Activated CD4-positive, alpha-beta T cell treated with anti-CD3 and anti-CD28 coated beads for 36 hours (primary cell): ENCODE measurements around the gene EPS8L2. TPM values are rescaled to one million over a fixed set of nuclear protein-coding genes. Genes with fewer than 3 reads are reported as not detected.
A peak's percentile ranks its signal among the peaks of the same experiment; 100 is the strongest.

Source experiments
- ATAC-seq: fragments of 200-7000 bp; cut with Tn5 transposase; one replicate; pipeline ENCODE4 v1.10.0; 2021; ENCODE audit warnings: mild to moderate bottlenecking, moderate library complexity
- CTCF ChIA-PET: fragments of 350-600 bp; sonication (Branson Sonifier 250); formaldehyde crosslinking; loops from one replicate; lab custom pipeline; 2021; ENCODE audit warnings: antibody characterized with exemption; lab: Charles Lee
- POLR2A ChIA-PET: fragments of 350-600 bp; sonication (Branson Sonifier 250); formaldehyde crosslinking; loops from one replicate; lab custom pipeline; 2021; ENCODE audit warnings: antibody characterized with exemption, inconsistent platforms; lab: Charles Lee
- DNase-seq: peaks from one replicate; pipeline ENCODE4 v3.0.0-alpha.2; 2020
- H3K27ac Mint-ChIP-seq: one replicate; pipeline ENCODE4 v1.8.0; 2021; ENCODE audit warnings: mixed read lengths
- H3K27me3 Mint-ChIP-seq: one replicate; pipeline ENCODE4 v1.8.0; 2021; ENCODE audit warnings: mixed read lengths
- H3K36me3 Mint-ChIP-seq: one replicate; pipeline ENCODE4 v1.8.0; 2021; ENCODE audit warnings: low read depth, mixed read lengths
- H3K4me1 Mint-ChIP-seq: one replicate; pipeline ENCODE4 v1.8.0; 2021; ENCODE audit warnings: mixed read lengths
- H3K4me3 Mint-ChIP-seq: one replicate; pipeline ENCODE4 v1.8.0; 2021; ENCODE audit warnings: mild to moderate bottlenecking, moderate library complexity, mixed read lengths
- H3K9me3 Mint-ChIP-seq: one replicate; pipeline ENCODE4 v1.8.0; 2021; ENCODE audit warnings: low read depth, mixed read lengths
- intact Hi-C, 2 experiments: fragments of 100-400 bp; cut with DNase I in 1 of 2; cut with micrococcal nuclease in 1 of 2; formaldehyde crosslinking; loops; one replicate each; pipeline versions ENCODE4 v1.14.2 to v1.15.1; 2022 to 2024; cut with DNase I, micrococcal nuclease
- total RNA-seq, 2 experiments: library from RNA; stranded (reverse); gene quantifications; one replicate each; pipeline ENCODE4 v1.2.3, GENCODE V29; 2021

The EPS8L2 gene
- total RNA-seq, 2 experiments from 2014 or later = 8.0 to 10.5 TPM

- H3K36me3 Mint-ChIP-seq = peaks cover 4% of the 10 kb centered on the region
- ChIA-PET POLR2A (no interaction called here), CTCF (interaction anchor here (0.6 to 1.5 kb wide), 3 partner anchors 10 to 239 kb away, joined by 3 read pairs; partner anchors contain the start of genes DEAF1 and TMEM80)
- no peaks in the 10 kb centered on the region for H3K4me1 Mint-ChIP-seq
- no peak overlapping the region for H3K4me3 Mint-ChIP-seq
- DNase-seq = no peak
- intact Hi-C loops = no loop called here
- H3K27me3 Mint-ChIP-seq = peaks cover 9% of the 10 kb centered on the region
- no peak overlapping the region for H3K27ac Mint-ChIP-seq
- no peak for ATAC-seq
- no peaks in the 10 kb centered on the region for H3K9me3 Mint-ChIP-seq
These were observed 1.0 kb upstream of the EPS8L2 start for GRCh38 chr11:704781-705645.

- intact Hi-C loops = no loop called here
- H3K4me3 Mint-ChIP-seq = no peak overlapping the region
- peak; percentile 25 for DNase-seq
- POLR2A ChIA-PET = no interaction called here
- H3K27me3 Mint-ChIP-seq = peaks cover 12% of the 10 kb centered on the region
- H3K27ac Mint-ChIP-seq = no peak overlapping the region
- no peaks in the 10 kb centered on the region for H3K4me1 Mint-ChIP-seq
- CTCF ChIA-PET = interaction anchor here (1.1 to 1.4 kb wide), 2 partner anchors 16 to 21 kb away, joined by 3 read pairs; no protein-coding TSS in a partner anchor
- H3K36me3 Mint-ChIP-seq = peaks cover 4% of the 10 kb centered on the region
- H3K9me3 Mint-ChIP-seq = no peaks in the 10 kb centered on the region
- ATAC-seq = no peak
These were observed 467 bp downstream of the EPS8L2 start for GRCh38 chr11:706439-706956.

GRCh38 chr11:706957-707816 is 1.2 kb downstream of the EPS8L2 start:
- ATAC-seq = no peak
- H3K4me3 Mint-ChIP-seq = no peak overlapping the region
- H3K4me1 Mint-ChIP-seq = no peaks in the 10 kb centered on the region
- H3K9me3 Mint-ChIP-seq = no peaks in the 10 kb centered on the region
- no peaks in the 10 kb centered on the region for H3K36me3 Mint-ChIP-seq
- ChIA-PET CTCF (interaction anchor here (1.4 kb wide), 1 partner anchor 15 kb away, joined by 3 read pairs; no protein-coding TSS in a partner anchor), POLR2A (no interaction called here)
- no peak overlapping the region for H3K27ac Mint-ChIP-seq
- intact Hi-C loops = no loop called here
- DNase-seq = no peak
- peaks cover 12% of the 10 kb centered on the region for H3K27me3 Mint-ChIP-seq

- Mint-ChIP-seq H3K36me3 (no peaks in the 10 kb centered on the region), H3K4me3 (no peak overlapping the region), H3K9me3 (no peaks in the 10 kb centered on the region), H3K27ac (no peak overlapping the region), H3K27me3 (peaks cover 12% of the 10 kb centered on the region), H3K4me1 (no peaks in the 10 kb centered on the region)
- no peak for DNase-seq
- ChIA-PET CTCF (no interaction called here), POLR2A (no interaction called here)
- intact Hi-C loops = no loop called here
- no peak for ATAC-seq
These were observed 1.9 kb downstream of the EPS8L2 start for GRCh38 chr11:707817-708420.

GRCh38 chr11:708511-708910 is 2.5 kb downstream of the EPS8L2 start:
- H3K36me3 Mint-ChIP-seq = no peaks in the 10 kb centered on the region
- no peak overlapping the region for H3K27ac Mint-ChIP-seq
- no peak overlapping the region for H3K4me3 Mint-ChIP-seq
- no peaks in the 10 kb centered on the region for H3K4me1 Mint-ChIP-seq
- ChIA-PET POLR2A (no interaction called here), CTCF (no interaction called here)
- intact Hi-C loops = no loop called here
- no peak for ATAC-seq
- peaks cover 12% of the 10 kb centered on the region for H3K27me3 Mint-ChIP-seq
- DNase-seq = no peak
- H3K9me3 Mint-ChIP-seq = no peaks in the 10 kb centered on the region

GRCh38 chr11:709109-709997 is 3.3 kb downstream of the EPS8L2 start:
- H3K9me3 Mint-ChIP-seq = no peaks in the 10 kb centered on the region
- intact Hi-C loops = no loop called here
- peaks cover 12% of the 10 kb centered on the region for H3K27me3 Mint-ChIP-seq
- ChIA-PET POLR2A (no interaction called here), CTCF (interaction anchor here (0.7 kb wide), 1 partner anchor 12 kb away, joined by 3 read pairs; no protein-coding TSS in a partner anchor)
- no peak overlapping the region for H3K4me3 Mint-ChIP-seq
- no peaks in the 10 kb centered on the region for H3K4me1 Mint-ChIP-seq
- ATAC-seq = no peak
- no peak for DNase-seq
- H3K27ac Mint-ChIP-seq = no peak overlapping the region
- no peaks in the 10 kb centered on the region for H3K36me3 Mint-ChIP-seq

- Mint-ChIP-seq H3K4me3 (no peak overlapping the region), H3K27ac (no peak overlapping the region), H3K36me3 (no peaks in the 10 kb centered on the region), H3K27me3 (peaks cover 13% of the 10 kb centered on the region), H3K9me3 (peaks cover 5% of the 10 kb centered on the region), H3K4me1 (no peaks in the 10 kb centered on the region)
- ChIA-PET CTCF (no interaction called here), POLR2A (no interaction called here)
- no peak for DNase-seq
- intact Hi-C loops = no loop called here
- ATAC-seq = no peak
These were observed 8.4 kb downstream of the EPS8L2 start for GRCh38 chr11:714436-714835.

- intact Hi-C loops = loop anchor here (5.0 kb wide), 2 partner anchors 57 to 182 kb away; partner anchors contain the start of genes HRAS (in 1 of the 2) and LRRC56 (in 1 of the 2)
- no peak overlapping the region for H3K4me3 Mint-ChIP-seq
- ChIA-PET CTCF (interaction anchor here (1.2 kb wide), 2 partner anchors 15 to 19 kb away, joined by 4 to 5 read pairs; no protein-coding TSS in a partner anchor), POLR2A (no interaction called here)
- no peaks in the 10 kb centered on the region for H3K36me3 Mint-ChIP-seq
- no peak for ATAC-seq
- H3K9me3 Mint-ChIP-seq = peaks cover 5% of the 10 kb centered on the region
- peaks cover 9% of the 10 kb centered on the region for H3K4me1 Mint-ChIP-seq
- H3K27me3 Mint-ChIP-seq = peaks cover 25% of the 10 kb centered on the region
- H3K27ac Mint-ChIP-seq = no peak overlapping the region
- no peak for DNase-seq
These were observed 13.4 kb downstream of the EPS8L2 start for GRCh38 chr11:719214-720016.

GRCh38 chr11:720017-720641 is 14.1 kb downstream of the EPS8L2 start:
- H3K4me3 Mint-ChIP-seq = no peak overlapping the region
- intact Hi-C loops = loop anchor here (5.0 kb wide), 2 partner anchors 58 to 183 kb away; partner anchors contain the start of genes HRAS (in 1 of the 2) and LRRC56 (in 1 of the 2)
- no peaks in the 10 kb centered on the region for H3K36me3 Mint-ChIP-seq
- no peak for ATAC-seq
- ChIA-PET POLR2A (no interaction called here), CTCF (interaction anchor here (1.2 kb wide), 1 partner anchor 20 kb away, joined by 5 read pairs; no protein-coding TSS in a partner anchor)
- H3K4me1 Mint-ChIP-seq = peaks cover 10% of the 10 kb centered on the region
- peaks cover 2% of the 10 kb centered on the region for H3K9me3 Mint-ChIP-seq
- DNase-seq = no peak
- H3K27me3 Mint-ChIP-seq = peaks cover 25% of the 10 kb centered on the region
- no peak overlapping the region for H3K27ac Mint-ChIP-seq
